GM19193 (cell line): ENCODE results near the gene RAB1B.

Experiments used
- POLR2A ChIP-seq: IDR thresholded peaks from 4 replicates; pipeline ENCODE4 v1.6.1; 2011; ENCODE audit not compliant: insufficient read depth, insufficient read length; ENCODE audit errors: extremely low read depth

Gene RAB1B

DNA sequence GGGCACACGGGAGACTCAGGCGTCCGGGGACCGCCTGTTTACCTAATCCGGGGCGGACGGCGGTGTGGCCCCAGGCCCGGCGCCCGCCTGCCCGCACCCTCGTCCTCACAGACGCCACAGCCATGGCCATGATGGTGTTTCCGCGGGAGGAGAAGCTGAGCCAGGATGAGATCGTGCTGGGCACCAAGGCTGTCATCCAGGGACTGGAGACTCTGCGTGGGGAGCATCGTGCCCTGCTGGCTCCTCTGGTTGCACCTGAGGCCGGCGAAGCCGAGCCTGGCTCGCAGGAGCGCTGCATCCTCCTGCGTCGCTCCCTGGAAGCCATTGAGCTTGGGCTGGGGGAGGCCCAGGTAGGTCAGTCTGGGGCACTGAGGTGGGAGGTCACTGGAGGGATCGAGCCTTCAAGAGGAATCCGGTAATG is 10.0 kb upstream of the RAB1B start:
- no peak for TF ChIP-seq POLR2A

DNA sequence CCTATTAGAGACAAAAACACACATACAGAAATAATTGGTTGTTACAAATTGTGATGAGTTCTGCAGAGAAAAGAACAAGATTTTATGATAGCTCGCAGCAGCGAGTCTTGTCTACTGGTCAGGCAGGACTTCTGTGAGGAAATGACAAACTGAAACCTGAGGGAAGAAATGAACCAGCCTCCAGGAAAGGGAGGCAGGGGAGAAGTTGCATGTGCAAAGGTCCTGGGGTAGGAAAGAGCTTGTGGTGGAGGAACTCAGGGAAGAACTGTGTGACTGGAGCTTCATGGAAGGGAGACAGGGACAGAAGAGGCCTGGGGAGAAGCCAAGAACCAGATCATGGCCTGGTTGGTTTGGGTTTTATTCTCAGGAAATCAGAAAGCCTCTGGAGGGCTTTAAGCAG is 9.2 kb upstream of the RAB1B start:
- no peak for TF ChIP-seq POLR2A

DNA sequence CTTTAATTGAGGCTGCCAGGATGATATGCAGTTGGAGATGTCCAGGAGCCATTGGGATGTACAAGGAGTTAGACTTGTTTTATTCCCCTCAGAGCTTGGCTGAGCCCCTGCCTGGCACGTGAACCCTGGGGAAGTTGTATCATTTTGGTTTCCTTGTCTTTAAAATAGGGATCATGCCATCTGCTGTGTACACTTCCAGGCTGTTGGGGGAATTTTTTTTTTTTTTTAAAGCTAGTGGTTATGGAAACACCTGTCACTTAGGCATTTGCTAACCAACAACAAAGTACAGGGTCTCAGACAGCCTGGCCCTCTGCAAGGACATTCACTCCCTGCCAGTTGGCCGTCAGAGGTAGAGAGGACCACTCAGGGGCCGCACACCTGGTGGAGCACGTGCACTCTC is 8.5 kb upstream of the RAB1B start:
- no peak for TF ChIP-seq POLR2A

DNA sequence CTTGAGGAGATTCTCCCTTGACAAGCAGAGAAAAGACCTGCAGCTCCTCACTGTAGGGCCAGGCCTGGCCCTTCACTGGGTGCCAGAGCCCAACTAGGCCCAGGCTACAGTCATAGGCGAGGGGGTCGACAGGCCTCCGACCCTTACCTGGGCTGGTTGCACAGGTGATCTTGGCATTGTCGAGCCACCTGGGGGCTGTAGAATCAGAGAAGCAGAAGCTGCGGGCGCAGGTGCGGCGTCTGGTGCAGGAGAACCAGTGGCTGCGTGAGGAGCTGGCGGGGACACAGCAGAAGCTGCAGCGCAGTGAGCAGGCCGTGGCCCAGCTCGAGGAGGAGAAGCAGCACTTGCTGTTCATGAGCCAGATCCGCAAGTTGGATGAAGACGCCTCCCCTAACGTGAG is 6.9 kb upstream of the RAB1B start:
- TF ChIP-seq POLR2A = no peak

DNA sequence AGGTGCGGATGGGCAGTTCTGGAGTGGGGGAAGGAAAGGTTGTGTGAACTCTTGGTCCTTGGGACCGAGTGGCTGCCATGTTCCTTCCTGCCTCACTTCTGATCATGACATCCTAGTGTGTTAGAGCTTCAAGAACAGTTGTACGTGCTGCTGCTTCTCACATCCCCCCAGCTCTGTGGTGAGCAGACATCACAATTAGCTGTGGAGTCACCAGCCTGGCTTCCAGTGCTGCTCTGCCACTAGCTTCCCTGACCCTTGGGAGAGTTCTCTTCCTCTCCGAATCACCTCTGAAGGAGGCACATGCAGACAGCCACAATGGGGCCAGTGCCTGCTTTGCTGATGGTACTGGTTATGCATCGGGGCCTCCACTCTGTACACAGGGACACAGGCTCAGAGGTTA is 6.2 kb upstream of the RAB1B start:
- TF ChIP-seq POLR2A = no peak

DNA sequence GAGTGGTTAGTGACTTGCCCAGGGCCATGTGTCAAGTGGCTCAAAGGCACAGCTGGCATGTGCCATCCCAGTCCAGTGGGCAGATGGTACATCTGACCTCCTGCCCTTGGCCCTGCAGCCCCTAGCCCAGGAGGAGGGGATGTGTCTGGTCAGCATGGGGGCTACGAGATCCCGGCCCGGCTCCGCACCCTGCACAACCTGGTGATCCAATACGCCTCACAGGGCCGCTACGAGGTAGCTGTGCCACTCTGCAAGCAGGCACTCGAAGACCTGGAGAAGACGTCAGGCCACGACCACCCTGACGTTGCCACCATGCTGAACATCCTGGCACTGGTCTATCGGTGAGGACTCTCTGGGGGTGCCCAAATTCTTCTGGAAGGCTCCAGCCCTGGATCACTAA is 5.7 kb upstream of the RAB1B start:
- TF ChIP-seq POLR2A = no peak

DNA sequence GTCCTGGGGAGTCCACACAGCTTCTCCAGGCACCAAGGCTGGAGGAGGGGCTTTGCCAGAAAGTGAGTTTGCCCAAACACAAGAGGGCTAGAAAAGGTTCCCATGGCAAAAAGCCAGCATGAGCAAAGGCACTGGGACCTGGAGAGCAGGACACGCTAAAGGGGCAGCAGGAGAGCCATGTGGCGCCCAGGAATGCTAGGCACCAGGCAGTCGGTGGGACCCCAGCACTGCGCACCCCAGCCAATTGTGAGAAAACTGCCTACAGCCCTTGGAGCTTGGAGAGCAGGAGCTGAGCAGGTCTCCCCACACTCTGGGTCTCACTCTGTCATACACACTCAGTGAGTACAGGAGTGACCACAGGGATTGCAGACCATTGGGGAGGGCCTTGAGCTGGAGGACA is 5.2 kb upstream of the RAB1B start:
- no peak for TF ChIP-seq POLR2A

DNA sequence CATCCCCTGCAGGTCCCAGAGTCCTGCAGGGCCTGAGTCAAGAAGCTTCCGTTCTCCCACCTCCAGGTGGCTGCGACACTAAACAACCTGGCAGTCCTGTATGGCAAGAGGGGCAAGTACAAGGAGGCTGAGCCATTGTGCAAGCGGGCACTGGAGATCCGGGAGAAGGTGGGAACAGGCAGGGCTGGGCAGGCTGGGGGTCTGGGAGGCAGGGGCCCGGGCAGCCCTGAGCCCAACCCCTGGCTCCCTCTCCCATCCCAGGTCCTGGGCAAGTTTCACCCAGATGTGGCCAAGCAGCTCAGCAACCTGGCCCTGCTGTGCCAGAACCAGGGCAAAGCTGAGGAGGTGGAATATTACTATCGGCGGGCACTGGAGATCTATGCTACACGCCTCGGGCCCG is 4.7 kb upstream of the RAB1B start:
- no peak for TF ChIP-seq POLR2A

DNA sequence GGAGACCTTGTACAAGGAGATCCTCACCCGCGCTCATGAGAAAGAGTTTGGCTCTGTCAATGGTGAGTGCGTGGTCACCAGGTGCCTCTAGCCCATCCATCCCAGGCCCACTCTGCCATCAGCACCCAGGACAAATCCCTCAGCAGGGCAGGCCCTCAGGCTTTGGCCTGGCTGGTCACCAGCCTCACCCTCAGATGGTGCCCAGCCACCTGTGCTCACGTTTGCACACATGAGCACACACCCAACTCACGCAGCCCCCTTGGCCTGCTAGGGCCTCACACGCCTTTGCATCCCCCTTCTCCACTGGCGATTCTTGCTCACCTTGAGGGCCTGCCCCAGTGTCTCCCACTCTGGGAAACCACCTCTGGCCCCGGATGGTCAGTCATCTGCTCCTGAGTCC is 4.1 kb upstream of the RAB1B start:
- TF ChIP-seq POLR2A = no peak

DNA sequence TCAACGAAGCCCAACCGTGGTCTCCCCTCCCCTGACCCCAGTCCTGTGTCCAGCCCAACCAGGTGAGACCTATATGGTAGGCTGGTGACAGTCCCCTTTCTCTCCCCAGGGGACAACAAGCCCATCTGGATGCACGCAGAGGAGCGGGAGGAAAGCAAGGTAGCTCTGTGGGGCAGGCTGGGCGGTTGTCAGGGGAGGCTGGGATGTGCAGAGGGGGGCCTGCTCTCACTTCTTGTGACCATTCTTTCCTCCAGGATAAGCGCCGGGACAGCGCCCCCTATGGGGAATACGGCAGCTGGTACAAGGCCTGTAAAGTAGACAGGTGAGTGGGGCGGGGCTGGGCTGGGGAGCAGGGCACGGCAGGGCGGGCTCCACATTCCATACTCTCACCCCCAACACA is 3.5 kb upstream of the RAB1B start:
- TF ChIP-seq POLR2A = no peak

DNA sequence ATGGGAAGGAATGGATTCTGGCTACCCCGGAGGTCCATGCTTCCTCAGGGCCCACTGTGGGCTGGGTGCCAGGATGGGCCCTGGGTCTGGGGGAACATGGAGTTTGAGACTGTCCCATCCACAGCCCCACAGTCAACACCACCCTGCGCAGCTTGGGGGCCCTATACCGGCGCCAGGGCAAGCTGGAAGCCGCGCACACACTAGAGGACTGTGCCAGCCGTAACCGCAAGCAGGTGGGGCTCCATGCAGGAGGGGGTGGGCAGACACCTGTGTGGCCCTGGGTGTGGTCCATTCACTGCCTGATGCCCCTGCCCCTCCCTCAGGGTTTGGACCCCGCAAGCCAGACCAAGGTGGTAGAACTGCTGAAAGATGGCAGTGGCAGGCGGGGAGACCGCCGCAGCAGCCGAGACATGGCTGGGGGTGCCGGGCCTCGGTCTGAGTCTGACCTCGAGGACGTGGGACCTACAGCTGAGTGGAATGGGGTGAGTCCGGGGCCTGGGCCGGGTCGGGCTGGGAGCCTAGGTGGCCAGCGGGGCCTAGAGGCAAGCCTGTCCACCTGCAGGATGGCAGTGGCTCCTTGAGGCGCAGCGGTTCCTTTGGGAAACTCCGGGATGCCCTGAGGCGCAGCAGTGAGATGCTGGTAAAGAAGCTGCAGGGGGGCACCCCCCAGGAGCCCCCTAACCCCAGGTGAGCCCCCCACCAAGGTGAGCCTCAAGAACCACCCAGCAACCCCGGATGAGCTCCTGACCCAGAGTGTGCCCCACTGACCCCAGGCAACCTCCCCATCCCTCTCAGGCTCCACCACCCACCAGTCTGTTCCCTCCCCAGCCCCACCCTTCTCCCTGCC is 2.7 kb upstream of the RAB1B start:
- TF ChIP-seq POLR2A = no peak

DNA sequence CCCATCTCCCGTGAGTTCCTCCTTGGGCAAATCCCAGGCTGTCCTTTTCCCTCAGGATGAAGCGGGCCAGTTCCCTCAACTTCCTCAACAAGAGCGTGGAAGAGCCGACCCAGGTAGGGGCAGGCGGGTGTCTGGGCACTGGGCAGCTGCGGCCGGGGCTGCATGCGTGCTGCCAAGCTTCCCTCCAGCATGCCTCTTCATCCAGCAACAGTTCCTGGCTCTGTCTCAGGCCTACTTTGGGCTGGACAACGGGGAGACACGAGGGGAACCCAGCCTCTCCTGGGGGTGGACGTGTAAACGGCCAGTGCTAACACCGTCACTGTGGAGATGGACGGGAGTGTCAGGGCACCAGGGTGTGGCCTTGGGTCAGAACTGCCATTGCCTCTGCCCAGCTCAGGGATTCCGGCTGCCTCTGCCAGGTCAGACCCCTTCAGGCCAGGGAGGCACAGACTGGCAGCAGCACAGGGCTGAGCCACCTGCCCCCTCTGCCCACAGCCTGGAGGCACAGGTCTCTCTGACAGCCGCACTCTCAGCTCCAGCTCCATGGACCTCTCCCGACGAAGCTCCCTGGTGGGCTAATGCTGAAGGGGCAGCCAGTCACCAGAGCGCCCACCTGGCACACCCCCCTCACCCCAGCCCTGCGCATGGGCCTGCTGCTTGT is 1.9 kb upstream of the RAB1B start:
- TF ChIP-seq POLR2A = no peak

DNA sequence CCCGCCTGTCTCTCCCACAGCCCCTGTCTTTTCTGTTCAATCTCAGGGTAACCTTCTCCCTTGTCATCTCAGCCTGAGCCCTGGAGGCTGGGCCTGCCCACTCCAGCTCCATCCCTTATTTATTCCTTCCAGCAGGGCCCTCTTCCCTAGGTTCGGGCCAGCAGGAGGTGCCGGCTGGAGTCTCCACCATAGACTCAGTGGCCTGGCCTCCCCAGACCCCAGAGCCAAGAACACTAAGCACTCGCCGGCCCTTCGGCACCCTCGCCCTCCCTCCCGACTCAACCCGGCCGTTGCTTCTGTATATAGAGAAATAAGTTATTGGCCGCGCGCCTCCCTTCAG is 1.4 kb upstream of the RAB1B start:
- no peak for TF ChIP-seq POLR2A

DNA sequence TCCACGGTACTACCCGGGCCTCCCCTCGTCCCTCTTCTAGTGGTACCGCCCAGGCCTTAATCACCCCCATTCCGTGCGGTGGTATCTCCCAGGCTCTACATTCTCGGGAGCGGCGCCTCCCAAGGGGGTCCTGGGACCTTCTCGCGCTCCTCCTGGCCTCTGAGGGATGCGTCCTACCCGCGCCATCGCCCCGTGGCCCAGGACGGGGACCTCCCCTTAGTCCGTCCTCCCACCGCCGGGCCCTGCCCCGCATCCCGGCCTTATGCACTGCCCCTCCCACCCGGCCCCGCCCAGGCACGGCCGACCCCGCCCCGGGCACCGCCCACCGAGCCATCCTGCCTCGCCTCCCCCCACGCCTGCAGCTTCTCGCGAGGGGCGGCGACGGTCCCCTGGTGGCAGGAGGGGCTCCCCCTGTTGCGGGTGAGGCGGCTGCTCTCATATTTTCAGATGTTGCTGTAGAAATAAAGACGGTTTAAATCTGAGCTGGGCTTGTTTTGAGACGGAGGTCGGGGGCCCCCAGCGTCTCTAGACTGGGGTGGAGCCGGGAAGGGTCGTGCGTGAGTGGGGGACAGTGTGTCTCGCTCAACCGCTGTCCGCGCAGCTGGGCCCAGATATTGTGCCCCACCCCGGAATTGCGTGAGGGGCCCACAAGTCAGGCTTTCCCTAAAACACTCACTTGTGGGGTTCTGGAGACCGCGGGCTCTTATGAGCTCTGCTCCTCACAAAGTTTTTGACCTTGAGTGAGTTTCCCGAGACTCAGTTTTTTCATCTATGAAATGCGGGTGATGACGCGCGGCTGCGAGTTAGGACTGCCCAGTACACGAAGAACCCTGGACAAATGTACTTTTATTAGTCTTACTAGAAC is 828 bp upstream of the RAB1B start:
- TF ChIP-seq POLR2A = peak; percentile 25

DNA sequence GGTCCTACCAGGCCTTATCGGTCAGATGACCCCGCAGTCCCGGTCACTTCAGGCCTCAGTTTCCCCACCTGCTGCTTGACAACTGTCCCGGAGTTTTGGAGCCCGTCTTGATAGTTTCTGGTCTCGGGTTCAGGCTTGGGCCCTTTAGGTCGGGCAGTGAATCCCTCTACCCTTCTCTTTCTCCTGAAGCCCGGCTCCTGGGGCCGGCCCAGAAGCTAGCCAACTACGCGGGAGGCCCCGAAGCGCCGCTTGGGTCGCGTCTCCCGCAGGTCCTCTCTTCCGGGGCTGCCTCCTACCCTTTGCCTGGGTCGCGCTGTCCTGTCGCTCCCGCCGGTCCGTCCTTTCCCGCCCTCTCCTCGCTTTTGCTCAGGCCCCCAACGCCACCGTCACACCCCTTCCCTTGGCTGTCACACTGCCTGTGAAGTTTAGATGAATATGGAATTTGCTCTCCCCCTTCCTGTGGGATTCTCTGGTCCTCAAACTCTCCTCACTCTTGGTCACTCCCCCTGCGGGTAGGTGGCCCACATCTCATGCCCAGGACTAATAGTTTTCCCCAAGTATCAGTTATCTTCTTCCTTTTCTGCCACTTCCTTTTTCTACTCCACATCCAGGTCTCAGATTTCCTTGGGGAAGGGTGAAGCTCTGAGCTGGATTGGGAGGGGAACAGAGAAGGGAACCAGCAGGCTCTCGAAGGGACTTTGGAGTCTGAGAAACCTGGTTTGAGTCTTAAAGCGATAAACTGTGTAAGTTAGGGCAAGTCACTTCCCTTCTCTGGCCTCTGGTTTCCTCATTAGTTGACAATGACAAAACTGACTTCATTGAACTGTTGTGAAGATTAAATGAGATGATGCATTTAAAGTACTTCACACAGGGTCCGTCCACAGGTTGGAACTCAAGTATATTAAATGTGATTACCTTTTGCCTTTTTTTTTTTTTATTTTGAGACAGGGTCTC is 790 bp downstream of the RAB1B start:
- no peak for TF ChIP-seq POLR2A

DNA sequence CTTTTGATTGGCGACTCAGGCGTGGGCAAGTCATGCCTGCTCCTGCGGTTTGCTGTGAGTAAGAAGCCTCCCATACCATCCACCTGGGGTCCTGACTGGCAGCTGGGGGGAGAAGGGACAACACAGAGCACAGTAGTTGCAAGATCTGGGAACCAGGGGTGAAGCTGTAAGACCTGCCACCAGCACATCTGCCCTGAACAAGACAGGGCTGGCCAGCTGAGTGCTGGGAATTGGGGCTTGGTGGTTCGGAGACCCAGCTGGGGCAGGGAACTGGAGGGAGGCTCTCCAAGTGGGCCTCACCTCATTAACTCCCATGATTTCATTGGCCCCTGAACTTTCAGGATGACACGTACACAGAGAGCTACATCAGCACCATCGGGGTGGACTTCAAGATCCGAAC is 3.4 kb downstream of the RAB1B start:
- TF ChIP-seq POLR2A = no peak
